ENCODE data around the gene OCEL1. TPM values are rescaled to one million over a fixed set of nuclear protein-coding genes. Genes with fewer than 3 reads are reported as not detected.
A peak's percentile ranks its signal among the peaks of the same experiment; 100 is the strongest.

Gene OCEL1
- total and polyA plus RNA-seq, 8 donors = 4.7 to 43.2 (median 10.9) TPM

- Histone ChIP-seq H3K9me3 (no peaks in the 10 kb centered on the region), H3K36me3 (peaks cover 0 to 3% (median 2%) of the 10 kb centered on the region in 4 donors), H3K27ac (peak within 1 kb of the TSS; percentile 87 to 95 (median 87)), H3K4me1 (peaks cover 54 to 80% (median 65%) of the 10 kb centered on the region in 4 donors), H3K4me3 (peak within 1 kb of the TSS; percentile 85 to 97 (median 90)), H3K27me3 (no peaks in the 10 kb centered on the region)
- intact Hi-C loops (cut with DNase I; ENCODE audit: low total_unique reads) = no loop called here
- 0 to 2% (median 0%) methylated on average over 9 to 62 of the region's 72 CpGs; no CpG with 5 or more reads in 1 of the 5 donors for WGBS, 5 donors
- DNase-seq = no peak
- TF ChIP-seq POLR2A (IDR thresholded peaks at IDR 0.05) = no peak
- peak in 2 of 3 donors; percentile 76 to 79 for TF ChIP-seq POLR2AphosphoS5 (IDR thresholded peaks at IDR 0.05)
These were observed 19.5 kb downstream of the OCEL1 start, which contains the start of gene NR2F6 for GRCh38 chr19:17245535-17245984. Gene NR2F6 (minus strand): TSS chr19:17245919. CDS start chr19:17245220, 699 bp downstream.

GRCh38 chr19:17246681-17247425 lies 20.8 kb downstream of the OCEL1 start:
- no peaks in the 10 kb centered on the region for H3K9me3 ChIP-seq
- no peaks in the 10 kb centered on the region for H3K36me3 ChIP-seq
- intact Hi-C loops (cut with DNase I; ENCODE audit: low total_unique reads) = no loop called here
- no peaks in the 10 kb centered on the region for H3K27me3 ChIP-seq
- WGBS, 5 donors = 11 to 20% (median 13%) methylated on average over 20 to 21 of the region's 21 CpGs
- peak in 1 of 2 donors; percentile 61 for DNase-seq
- H3K4me3 ChIP-seq = peak overlapping the region; percentile 54 to 95 (median 86)
- no peak for TF ChIP-seq CTCF (IDR thresholded peaks at IDR 0.05)
- no peak for TF ChIP-seq EP300 (IDR thresholded peaks at IDR 0.05)
- peaks cover 42 to 67% (median 53%) of the 10 kb centered on the region in 4 donors for H3K4me1 ChIP-seq
- H3K27ac ChIP-seq = peak overlapping the region; percentile 86 to 95 (median 87)

- no peaks in the 10 kb centered on the region for H3K27me3 ChIP-seq
- TF ChIP-seq CTCF (IDR thresholded peaks at IDR 0.05) (no peak), POLR2AphosphoS5 (IDR thresholded peaks at IDR 0.05) (peak in 1 of 3 donors; percentile 14), POLR2A (IDR thresholded peaks at IDR 0.05) (no peak), EP300 (IDR thresholded peaks at IDR 0.05) (no peak)
- peak overlapping the region; percentile 3 to 95 (median 87) for H3K27ac ChIP-seq
- no peaks in the 10 kb centered on the region for H3K9me3 ChIP-seq
- peaks cover 31 to 54% (median 40%) of the 10 kb centered on the region in 4 donors for H3K4me1 ChIP-seq
- no peak overlapping the region for H3K4me3 ChIP-seq
- WGBS, 5 donors = 51 to 63% (median 56%) methylated on average over 16 to 21 of the region's 21 CpGs
- no peaks in the 10 kb centered on the region for H3K36me3 ChIP-seq
- intact Hi-C loops (cut with DNase I; ENCODE audit: low total_unique reads) = no loop called here
- DNase-seq = peak; percentile 60 to 84
These were observed 22.2 kb downstream of the OCEL1 start for GRCh38 chr19:17248011-17248776.

- no peak overlapping the region for H3K4me3 ChIP-seq
- H3K4me1 ChIP-seq = peaks cover 23 to 41% (median 26%) of the 10 kb centered on the region in 4 donors
- H3K9me3 ChIP-seq = no peaks in the 10 kb centered on the region
- H3K27me3 ChIP-seq = no peaks in the 10 kb centered on the region
- H3K36me3 ChIP-seq = no peaks in the 10 kb centered on the region
- intact Hi-C loops (cut with DNase I; ENCODE audit: low total_unique reads) = no loop called here
- DNase-seq = no peak
- WGBS, 5 donors = 74 to 91% (median 87%) methylated on average over 8 to 15 of the region's 15 CpGs
- no peak overlapping the region for H3K27ac ChIP-seq
- TF ChIP-seq POLR2AphosphoS5 (IDR thresholded peaks at IDR 0.05) (no peak), EP300 (IDR thresholded peaks at IDR 0.05) (no peak), CTCF (IDR thresholded peaks at IDR 0.05) (no peak), POLR2A (IDR thresholded peaks at IDR 0.05) (no peak)
These were observed 24.0 kb downstream of the OCEL1 start for GRCh38 chr19:17249887-17250548.

All from stomach (tissue), 9 donors.